Activated naive CD8-positive, alpha-beta T cell treated with anti-CD3 and anti-CD28 coated beads for 36 hours (primary cell): ENCODE data around the gene CTF1. TPM values are rescaled to one million over a fixed set of nuclear protein-coding genes. Genes with fewer than 3 reads are reported as not detected.
"Not testable (repeated sequence)": the region's sequence is repeated elsewhere in the genome, so short reads cannot be mapped to it uniquely, and the experiment has no call there.

ENCODE experiments used
- DNase-seq: peaks from one replicate; pipeline ENCODE4 v3.0.0; 2021
- H3K27ac Mint-ChIP-seq: one replicate; pipeline ENCODE4 v1.8.0; 2022; ENCODE audit warnings: mild to moderate bottlenecking, moderate library complexity, mixed read lengths
- H3K27me3 Mint-ChIP-seq: one replicate; pipeline ENCODE4 v1.8.0; 2022; ENCODE audit warnings: mild to moderate bottlenecking, mixed read lengths
- H3K36me3 Mint-ChIP-seq: one replicate; pipeline ENCODE4 v1.8.0; 2021; ENCODE audit warnings: mild to moderate bottlenecking, mixed read lengths
- H3K4me1 Mint-ChIP-seq: one replicate; pipeline ENCODE4 v1.8.0; 2021; ENCODE audit warnings: mixed read lengths
- H3K4me3 Mint-ChIP-seq: one replicate; pipeline ENCODE4 v1.8.0; 2022; ENCODE audit warnings: mild to moderate bottlenecking, moderate library complexity, mixed read lengths
- H3K9me3 Mint-ChIP-seq: one replicate; pipeline ENCODE4 v1.8.0; 2022; ENCODE audit warnings: mixed read lengths
- total RNA-seq, 2 experiments: library from RNA; stranded (reverse); gene quantifications; one replicate each; pipeline ENCODE4 v1.2.3, GENCODE V29; 2021

CTF1 gene
- total RNA-seq, 2 experiments from 2014 or later, result 0.16 to 0.38 TPM

DNA sequence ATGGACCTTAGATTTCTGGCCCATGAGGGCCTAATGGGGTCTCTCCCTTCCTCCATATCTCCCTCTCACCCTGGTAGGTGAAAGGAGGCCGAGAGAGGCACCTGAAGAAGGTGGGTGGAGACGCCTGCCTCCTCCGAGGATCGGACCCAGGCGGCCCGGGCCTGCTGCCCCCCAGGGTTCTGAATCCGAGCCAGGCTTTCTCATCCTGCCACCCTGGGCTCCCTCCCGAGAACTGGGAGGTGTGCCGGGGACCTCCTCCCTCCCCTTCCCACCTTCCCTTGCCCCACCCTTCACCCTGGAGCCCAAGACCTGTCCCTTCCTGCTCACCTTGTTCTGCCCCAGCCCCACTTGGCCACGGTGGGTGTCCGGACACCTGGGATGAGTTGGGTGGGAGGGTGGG lies 32.0 kb downstream of the CTF1 start:
- DNase-seq, result no peak
- Mint-ChIP-seq H3K27me3 (no peaks in the 10 kb centered on the region), H3K4me1 (peaks cover 8% of the 10 kb centered on the region), H3K36me3 (peaks cover 4% of the 10 kb centered on the region), H3K27ac (no peak overlapping the region), H3K4me3 (no peak overlapping the region), H3K9me3 (no peaks in the 10 kb centered on the region)

DNA sequence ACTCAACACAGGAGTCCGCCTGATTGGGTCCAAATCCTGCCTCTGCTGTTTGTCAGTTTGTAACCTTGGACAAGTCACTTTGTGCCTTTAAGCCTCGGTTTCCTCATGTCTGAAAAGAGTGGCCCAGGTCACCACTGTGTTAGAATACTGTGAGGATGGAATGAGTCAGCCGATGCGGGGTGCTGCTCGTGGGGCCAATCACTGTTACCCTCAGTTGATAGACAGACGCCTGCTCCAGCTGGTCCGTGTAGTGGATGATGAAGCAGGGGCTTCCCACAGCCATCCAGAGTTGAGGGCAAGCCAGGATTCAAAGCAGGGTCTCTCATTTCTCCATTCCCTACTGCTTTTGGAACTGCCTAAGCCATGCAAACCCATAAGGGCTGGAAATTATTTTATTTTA lies 32.8 kb downstream of the CTF1 start:
- Mint-ChIP-seq H3K27me3 (no peaks in the 10 kb centered on the region), H3K4me3 (no peak overlapping the region), H3K4me1 (peaks cover 8% of the 10 kb centered on the region), H3K9me3 (no peaks in the 10 kb centered on the region), H3K36me3 (peaks cover 4% of the 10 kb centered on the region), H3K27ac (no peak overlapping the region)
- DNase-seq, result no peak

DNA sequence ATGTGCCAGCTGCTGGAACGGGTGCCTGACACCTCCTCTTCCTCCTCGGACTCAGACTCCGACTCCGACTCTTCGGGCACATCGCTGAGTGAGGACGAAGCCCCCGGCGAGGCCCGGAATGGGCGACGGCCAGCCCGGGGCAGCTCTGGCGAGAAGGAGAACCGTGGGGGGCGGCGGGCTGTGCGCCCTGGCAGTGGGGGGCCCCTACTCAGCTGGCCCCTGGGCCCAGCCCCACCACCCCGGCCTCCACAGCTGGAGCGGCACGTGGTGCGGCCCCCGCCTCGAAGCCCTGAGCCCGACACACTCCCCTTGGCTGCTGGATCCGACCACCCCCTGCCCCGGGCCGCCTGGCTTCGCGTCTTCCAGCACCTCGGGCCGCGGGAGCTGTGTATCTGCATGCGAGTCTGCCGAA lies 33.8 kb downstream of the CTF1 start:
- no peaks in the 10 kb centered on the region for H3K27me3 Mint-ChIP-seq
- H3K36me3 Mint-ChIP-seq, result peaks cover 4% of the 10 kb centered on the region
- H3K9me3 Mint-ChIP-seq, result no peaks in the 10 kb centered on the region
- no peak overlapping the region for H3K27ac Mint-ChIP-seq
- no peak overlapping the region for H3K4me3 Mint-ChIP-seq
- peaks cover 11% of the 10 kb centered on the region for H3K4me1 Mint-ChIP-seq
- DNase-seq, result no peak

DNA sequence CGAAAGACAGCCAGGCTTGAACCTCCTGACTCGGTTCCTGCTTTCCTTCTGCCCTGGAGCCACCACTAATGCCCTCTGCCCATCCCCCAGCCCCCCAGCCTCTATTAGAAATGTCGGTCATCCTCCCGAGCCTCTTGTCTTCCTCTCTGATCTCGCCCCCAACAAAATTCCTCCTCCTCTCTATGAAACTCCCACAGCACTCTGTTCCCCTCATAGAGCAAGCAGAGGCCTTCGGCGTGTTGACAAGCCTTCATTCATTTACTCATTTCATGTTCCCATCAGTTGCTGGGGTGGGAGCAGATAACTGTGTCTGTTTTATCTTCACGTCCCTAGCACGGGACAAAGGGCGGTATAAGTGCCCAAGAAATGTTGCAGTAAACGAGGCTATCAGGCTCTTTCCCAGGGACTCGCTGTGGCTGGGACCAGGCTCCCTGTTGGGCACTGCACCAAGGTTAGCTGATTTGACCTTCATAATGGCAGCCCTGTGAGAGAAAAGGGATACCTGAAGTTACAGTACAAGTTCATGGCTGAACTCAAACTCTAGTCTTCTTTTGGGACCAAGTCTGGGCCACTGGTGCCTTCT lies 34.7 kb downstream of the CTF1 start:
- Mint-ChIP-seq H3K9me3 (no peaks in the 10 kb centered on the region), H3K4me1 (peaks cover 11% of the 10 kb centered on the region), H3K27ac (no peak overlapping the region), H3K36me3 (peaks cover 2% of the 10 kb centered on the region), H3K27me3 (no peaks in the 10 kb centered on the region), H3K4me3 (no peak overlapping the region)
- no peak for DNase-seq

DNA sequence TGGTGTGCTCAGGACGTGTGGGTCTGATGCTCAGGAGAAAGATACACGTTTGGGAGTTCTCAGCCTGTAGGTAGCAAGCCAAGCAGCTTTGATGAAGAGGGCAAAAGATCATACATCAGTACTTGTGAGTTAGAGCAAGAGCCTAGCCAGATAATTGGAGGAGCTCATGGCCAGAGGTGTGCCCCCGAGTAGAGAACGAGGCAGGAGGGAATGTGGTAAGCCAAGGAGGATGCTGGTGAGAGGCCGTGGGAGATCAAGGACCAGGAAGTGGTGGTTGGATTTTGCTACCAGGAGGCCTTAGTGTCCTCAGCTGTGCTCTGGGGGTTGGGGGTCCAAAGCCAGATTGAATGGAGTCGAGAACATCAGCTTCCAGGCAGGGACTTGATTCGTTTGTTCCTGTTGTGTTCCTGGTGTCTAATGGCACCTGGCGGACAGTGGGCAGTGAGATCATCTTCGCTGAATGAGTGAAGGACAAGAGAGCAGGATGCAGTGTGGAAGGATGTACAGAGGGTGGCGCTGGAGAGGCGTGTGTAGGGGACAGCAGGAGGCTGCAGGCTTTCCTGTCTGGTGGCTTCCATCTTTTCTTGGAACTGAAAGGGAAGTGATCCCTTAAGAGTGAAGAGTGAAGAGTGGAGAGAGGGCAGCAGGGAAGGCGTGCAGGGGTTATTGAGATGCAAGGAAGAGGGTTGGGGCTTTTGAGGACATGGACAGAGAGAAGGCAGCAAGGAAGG lies 38.6 kb downstream of the CTF1 start:
- peak overlapping the region; percentile 32 for H3K27ac Mint-ChIP-seq
- DNase-seq, result peak; percentile 38
- no peaks in the 10 kb centered on the region for H3K27me3 Mint-ChIP-seq
- H3K4me3 Mint-ChIP-seq, result no peak overlapping the region
- peaks cover 2% of the 10 kb centered on the region for H3K36me3 Mint-ChIP-seq
- H3K4me1 Mint-ChIP-seq, result peaks cover 9% of the 10 kb centered on the region
- no peaks in the 10 kb centered on the region for H3K9me3 Mint-ChIP-seq

DNA sequence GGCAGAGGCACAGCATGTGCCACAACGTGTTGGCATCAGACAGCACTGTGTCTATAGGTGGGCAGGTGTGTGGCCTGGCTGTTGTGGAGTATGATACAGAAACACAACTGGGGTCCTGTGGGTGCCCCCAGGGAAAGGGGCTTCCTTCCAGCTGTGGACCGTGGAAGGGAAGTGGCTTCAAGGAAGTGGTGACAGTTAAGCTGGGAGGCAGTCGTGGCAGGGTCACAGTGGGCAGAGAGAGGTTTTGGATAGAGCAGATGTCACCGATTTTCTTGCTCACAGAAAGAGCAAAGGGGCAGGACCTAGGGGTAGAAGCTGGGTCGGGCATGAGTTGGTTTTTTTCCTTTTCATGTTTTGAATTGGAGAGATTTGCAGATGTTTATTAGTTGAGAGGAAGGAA lies 41.3 kb downstream of the CTF1 start:
- Mint-ChIP-seq H3K4me1 (peaks cover 21% of the 10 kb centered on the region), H3K27me3 (no peaks in the 10 kb centered on the region), H3K36me3 (peaks cover 2% of the 10 kb centered on the region), H3K4me3 (no peak overlapping the region), H3K27ac (no peak overlapping the region), H3K9me3 (no peaks in the 10 kb centered on the region)
- no peak for DNase-seq

DNA sequence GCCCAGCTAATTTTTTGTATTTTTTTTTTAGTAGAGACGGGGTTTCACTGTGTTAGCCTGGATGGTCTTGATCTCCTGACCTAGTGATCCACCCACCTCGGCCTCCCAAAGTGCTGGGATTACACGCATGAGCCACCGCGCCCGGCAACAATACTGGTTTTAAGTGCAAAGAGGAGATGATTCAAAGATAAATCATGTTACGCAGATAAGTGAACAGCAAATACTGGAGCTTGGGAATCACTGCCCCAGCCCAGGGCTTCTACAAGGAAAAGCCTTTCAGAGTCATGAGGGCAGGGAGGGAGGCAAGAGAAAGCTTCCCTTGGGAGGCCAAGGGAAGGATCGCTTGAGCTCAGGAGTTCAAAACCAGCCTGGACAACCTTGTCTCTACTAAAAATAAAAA lies 43.2 kb downstream of the CTF1 start:
- DNase-seq, H3K27me3 Mint-ChIP-seq, H3K27ac Mint-ChIP-seq, H3K4me3 Mint-ChIP-seq, H3K9me3 Mint-ChIP-seq: not testable (repeated sequence)
- Mint-ChIP-seq H3K4me1 (peaks cover 21% of the 10 kb centered on the region), H3K36me3 (peaks cover 10% of the 10 kb centered on the region)

DNA sequence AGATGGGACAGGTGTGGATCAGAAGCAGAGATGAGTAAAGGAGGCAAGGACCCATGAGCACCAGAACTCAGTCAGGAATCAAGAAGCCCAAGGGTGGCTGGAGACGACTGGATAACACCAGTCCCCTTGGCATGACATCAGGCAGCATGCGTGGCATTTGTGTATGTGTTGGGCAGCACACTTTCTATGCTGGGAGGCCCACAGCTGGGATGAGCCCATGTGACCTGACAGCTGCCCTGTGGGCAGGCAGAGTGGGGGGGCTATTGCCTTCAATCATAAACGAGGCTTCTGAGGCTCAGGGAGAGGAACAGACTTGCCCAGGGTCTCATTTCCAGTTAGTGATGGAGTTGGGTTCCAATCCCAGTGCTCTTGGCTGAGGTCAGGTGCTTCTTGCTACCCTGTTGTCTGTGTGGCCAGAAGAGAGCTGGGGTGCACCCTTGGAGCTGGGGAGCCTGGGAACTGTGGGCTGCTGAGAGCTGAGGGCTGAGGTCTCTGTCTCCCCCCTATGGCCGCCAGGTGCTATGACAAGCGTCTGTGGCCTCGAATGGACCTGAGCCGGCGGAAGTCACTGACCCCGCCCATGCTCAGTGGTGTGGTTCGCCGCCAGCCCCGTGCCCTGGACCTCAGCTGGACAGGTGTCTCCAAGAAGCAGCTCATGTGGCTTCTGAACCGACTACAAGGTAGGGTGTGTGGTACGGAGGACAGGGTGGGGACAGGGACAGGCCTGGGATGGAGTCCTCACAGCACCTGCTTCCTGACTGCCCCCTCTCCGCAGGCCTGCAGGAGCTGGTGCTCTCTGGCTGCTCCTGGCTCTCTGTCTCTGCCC lies 45.4 kb downstream of the CTF1 start:
- Mint-ChIP-seq H3K9me3 (no peaks in the 10 kb centered on the region), H3K4me3 (peak overlapping the region; percentile 30), H3K4me1 (peaks cover 13% of the 10 kb centered on the region), H3K27me3 (no peaks in the 10 kb centered on the region), H3K36me3 (peaks cover 11% of the 10 kb centered on the region), H3K27ac (peak overlapping the region; percentile 40)
- peak; percentile 71 for DNase-seq

DNA sequence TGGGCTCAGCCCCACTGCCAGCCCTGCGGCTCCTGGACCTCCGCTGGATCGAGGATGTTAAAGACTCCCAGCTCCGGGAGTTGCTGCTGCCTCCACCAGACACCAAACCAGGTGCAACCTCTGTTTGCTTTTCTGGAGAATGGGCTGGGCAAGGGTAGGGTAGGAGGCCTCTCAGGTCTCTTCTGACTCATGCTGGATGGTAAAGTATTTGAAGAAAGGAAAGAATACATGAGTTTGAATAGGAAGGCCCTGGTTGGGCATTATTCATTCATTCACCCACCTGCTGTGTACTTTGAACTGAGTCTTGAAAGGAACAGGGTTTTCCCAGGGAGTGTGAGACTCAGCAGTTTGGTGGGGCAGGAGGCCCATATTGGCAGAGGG lies 46.0 kb downstream of the CTF1 start:
- no peaks in the 10 kb centered on the region for H3K27me3 Mint-ChIP-seq
- H3K4me3 Mint-ChIP-seq, result no peak overlapping the region
- H3K27ac Mint-ChIP-seq, result peak overlapping the region; percentile 40
- no peaks in the 10 kb centered on the region for H3K9me3 Mint-ChIP-seq
- H3K36me3 Mint-ChIP-seq, result peaks cover 12% of the 10 kb centered on the region
- peaks cover 13% of the 10 kb centered on the region for H3K4me1 Mint-ChIP-seq
- DNase-seq, result no peak

DNA sequence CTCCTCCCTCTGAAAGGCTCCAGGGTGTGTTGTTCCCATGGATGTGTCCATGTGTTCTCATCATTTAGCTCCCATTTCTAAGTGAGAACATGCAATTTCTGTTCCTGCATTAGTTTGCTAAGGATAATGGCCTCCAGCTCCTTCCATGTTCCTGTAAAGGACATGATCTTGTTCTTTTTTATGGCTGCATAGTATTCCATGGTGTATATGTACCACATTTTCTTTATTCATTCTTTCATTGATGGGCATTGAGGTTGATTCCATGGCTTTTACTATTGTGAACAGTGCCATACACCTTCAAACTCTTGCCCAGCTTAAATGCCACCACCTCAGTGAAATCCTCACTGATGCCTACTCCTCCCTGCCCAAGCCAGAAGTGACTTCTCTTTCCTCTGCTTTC lies 47.9 kb downstream of the CTF1 start:
- Mint-ChIP-seq H3K27ac (no peak overlapping the region), H3K27me3 (no peaks in the 10 kb centered on the region), H3K4me1 (peaks cover 13% of the 10 kb centered on the region), H3K4me3 (no peak overlapping the region), H3K9me3 (no peaks in the 10 kb centered on the region), H3K36me3 (peaks cover 12% of the 10 kb centered on the region)
- no peak for DNase-seq

DNA sequence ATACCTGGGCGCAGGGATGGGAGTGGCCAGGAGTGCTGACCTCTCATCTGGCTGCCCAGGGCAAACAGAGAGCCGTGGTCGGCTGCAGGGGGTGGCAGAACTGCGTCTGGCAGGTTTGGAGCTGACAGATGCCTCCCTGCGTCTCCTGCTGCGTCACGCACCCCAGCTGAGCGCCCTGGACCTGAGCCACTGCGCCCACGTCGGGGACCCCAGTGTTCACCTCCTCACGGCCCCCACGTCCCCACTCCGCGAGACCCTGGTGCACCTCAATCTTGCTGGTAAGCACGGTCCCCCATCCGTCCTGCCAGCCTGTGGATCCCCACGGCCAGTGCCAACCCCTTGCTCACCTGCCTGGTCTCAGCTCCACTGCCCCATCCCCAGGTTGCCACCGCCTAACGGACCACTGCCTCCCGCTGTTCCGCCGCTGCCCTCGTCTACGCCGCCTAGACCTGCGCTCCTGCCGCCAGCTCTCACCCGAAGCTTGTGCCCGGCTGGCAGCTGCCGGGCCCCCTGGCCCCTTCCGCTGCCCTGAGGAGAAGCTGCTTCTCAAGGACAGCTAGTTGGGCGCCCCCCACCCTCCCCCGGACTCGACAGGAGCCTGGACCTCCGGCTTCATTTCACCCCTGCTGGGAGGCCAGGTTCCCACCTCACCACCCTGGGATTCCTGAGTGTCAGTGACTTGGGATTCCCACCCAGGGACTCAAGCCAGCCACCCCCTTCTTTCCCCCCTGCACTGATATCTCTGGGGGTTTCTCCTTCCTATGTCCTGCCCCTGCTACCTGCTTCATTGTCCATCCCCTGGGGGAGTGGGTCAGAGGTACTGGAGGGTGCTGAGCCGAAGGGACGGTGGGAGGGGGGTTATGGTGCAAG lies 50.5 kb downstream of the CTF1 start:
- Mint-ChIP-seq H3K36me3 (peaks cover 14% of the 10 kb centered on the region), H3K4me3 (no peak overlapping the region), H3K4me1 (peaks cover 18% of the 10 kb centered on the region), H3K27ac (no peak overlapping the region), H3K27me3 (no peaks in the 10 kb centered on the region), H3K9me3 (no peaks in the 10 kb centered on the region)
- DNase-seq, result no peak

DNA sequence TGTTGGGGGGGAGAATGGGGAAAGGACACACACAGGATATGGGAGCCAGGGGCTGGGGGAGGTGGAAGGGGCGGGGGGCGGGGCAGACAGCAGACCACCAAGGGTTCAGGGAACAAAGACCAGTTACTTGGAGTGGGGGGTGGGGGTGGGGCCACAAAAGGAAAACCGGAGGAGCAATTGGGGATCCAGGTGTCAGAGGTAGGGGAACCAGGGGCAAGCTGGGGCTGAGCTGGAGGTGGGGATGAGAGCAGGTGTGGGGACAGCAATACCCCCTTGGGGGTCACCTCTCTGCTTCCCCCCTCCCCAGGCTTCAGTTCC lies 51.1 kb downstream of the CTF1 start:
- DNase-seq, result no peak
- Mint-ChIP-seq H3K36me3 (peaks cover 14% of the 10 kb centered on the region), H3K4me3 (no peak overlapping the region), H3K27me3 (no peaks in the 10 kb centered on the region), H3K27ac (no peak overlapping the region), H3K9me3 (no peaks in the 10 kb centered on the region), H3K4me1 (peaks cover 14% of the 10 kb centered on the region)

DNA sequence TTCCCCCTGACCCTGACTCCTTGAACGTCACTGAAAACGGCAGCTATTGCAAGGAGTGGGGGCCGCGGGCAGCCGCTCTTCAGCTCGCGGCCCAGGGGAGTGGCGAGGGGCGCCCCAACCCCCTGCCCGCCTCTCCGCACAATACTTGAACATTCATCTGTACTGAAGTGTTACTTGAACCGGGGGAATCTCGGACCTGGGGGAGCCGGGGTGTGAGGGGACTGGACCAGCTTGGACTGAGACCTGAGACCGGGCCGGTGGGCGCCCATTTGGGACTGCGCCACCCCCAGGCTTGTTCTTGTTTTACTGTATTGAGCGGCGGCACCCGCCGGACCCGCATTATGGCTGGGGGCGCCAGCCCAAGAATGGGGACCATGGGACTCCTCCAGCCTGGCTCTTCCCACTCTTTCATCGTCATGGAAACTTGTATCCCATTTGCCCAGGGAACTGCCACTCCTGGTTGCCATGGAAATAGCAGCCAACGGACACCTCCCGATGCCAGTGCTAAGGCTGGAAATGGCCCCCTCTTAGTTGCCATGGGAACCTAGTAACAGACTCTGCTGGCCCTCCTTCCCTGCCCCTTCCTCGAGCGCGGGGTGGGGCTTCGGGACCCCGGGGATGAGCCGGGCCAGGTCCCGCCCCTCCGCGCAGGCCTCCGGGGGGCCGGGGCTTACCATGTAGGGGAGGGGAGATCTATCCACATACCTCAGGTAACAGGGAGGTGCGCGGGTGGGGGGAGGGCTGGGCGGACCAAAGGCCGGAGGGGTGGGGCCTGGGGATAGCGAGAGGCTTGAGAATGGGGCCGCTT lies 51.6 kb downstream of the CTF1 start:
- Mint-ChIP-seq H3K27me3 (no peaks in the 10 kb centered on the region), H3K36me3 (peaks cover 14% of the 10 kb centered on the region), H3K4me1 (peaks cover 11% of the 10 kb centered on the region), H3K27ac (no peak overlapping the region), H3K9me3 (no peaks in the 10 kb centered on the region), H3K4me3 (peak overlapping the region; percentile 89)
- no peak for DNase-seq
